ENCODE measurements around the gene XAB2. TPM values are rescaled to one million over a fixed set of nuclear protein-coding genes. Genes with fewer than 3 reads are reported as not detected.

Gene XAB2
- total RNA-seq, 1 experiment from 2014 or later, result 48.0 TPM

DNA sequence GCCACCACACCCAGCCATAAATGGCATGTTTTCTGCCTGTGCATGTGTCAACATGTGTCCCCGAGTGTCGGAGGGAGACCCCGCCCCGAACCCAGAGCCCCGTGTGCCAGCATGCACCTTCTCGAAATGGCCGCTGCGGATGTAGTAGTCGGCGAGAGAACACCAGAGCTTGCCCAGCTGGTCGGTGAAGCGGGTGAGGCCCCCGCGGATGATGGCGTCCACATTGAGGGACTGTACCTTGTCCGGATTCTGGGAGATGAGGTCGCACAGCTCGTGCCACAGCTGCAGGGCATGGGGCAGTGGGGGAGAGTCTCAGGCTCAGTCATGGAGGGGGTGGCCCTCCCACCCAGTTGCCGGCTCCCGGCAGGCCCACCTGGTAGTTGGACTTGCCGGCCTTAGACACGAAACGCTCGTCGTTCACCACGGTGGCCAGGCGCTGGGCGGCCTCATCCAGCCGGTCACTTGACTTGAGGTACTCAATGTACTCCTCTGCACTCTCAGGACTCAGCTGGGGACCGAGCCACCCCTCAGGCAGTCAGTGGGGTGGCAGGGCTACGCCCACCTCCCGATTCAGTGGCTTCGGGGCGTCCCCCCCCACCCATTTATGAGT, 3.5 kb downstream of the XAB2 start:
- Histone ChIP-seq H4K8ac (replicated peaks; ENCODE audit: insufficient read length, low read depth, low read length) (no peak overlapping the region), H3K27me3 (ENCODE audit: insufficient read depth, low read length) (peaks cover 2% of the 10 kb centered on the region; the same call in 1 of the 2 replicates), H3K27ac (ENCODE audit: insufficient read length, low read depth, low read length) (no peak overlapping the region), H3K4me1 (ENCODE audit: insufficient read depth, low read length) (no peaks in the 10 kb centered on the region), H2AK5ac (ENCODE audit: insufficient read length, low read length) (no peak overlapping the region), H3K79me2 (ENCODE audit: insufficient read depth, low read length) (peaks cover 28% of the 10 kb centered on the region; the same call in 1 of the 2 replicates), H2BK15ac (ENCODE audit: low read depth, low read length) (no peak overlapping the region), H2BK120ac (ENCODE audit: low read depth, low read length, poor library complexity, severe bottlenecking) (no peak overlapping the region), H3K9ac (ENCODE audit: extremely low read depth, insufficient read length, low read length) (no peak overlapping the region), H3K18ac (ENCODE audit: insufficient read length, low read depth, low read length) (no peak overlapping the region), H3K4ac (ENCODE audit: low read depth, low read length) (no peak overlapping the region), H3K56ac (ENCODE audit: insufficient read length, low read depth, low read length) (no peak overlapping the region), H3K9me3 (ENCODE audit: control insufficient read depth, low read depth, low read length) (no peaks in the 10 kb centered on the region), H2BK20ac (ENCODE audit: low read depth, low read length, poor library complexity, severe bottlenecking) (no peak overlapping the region), H3K79me1 (ENCODE audit: insufficient read depth, low read depth, low read length, poor library complexity, severe bottlenecking) (peaks cover 20% of the 10 kb centered on the region), H3K4me2 (ENCODE audit: insufficient read depth, insufficient read length, low read length) (no peak overlapping the region), H2AFZ (ENCODE audit: low read length) (no peak overlapping the region), H4K20me1 (ENCODE audit: control insufficient read depth, insufficient read depth, insufficient read length) (no peaks in the 10 kb centered on the region), H3T11ph (ENCODE audit: low read length) (no peak overlapping the region), H3K23me2 (ENCODE audit: insufficient read length, low read depth, low read length, poor library complexity, severe bottlenecking) (peaks cover 14% of the 10 kb centered on the region), H2BK5ac (ENCODE audit: insufficient read length, low read length) (no peak overlapping the region), H3K23ac (ENCODE audit: insufficient read length, low read depth, low read length) (no peak overlapping the region), H2BK12ac (ENCODE audit: insufficient read length, low read depth, low read length) (no peak overlapping the region), H4K5ac (ENCODE audit: insufficient read length, low read depth, low read length) (no peak overlapping the region), H3K14ac (ENCODE audit: insufficient read depth, low read length) (no peak overlapping the region), H4K91ac (ENCODE audit: insufficient read length, low read depth, low read length) (no peak overlapping the region)
- H3K4me3 Mint-ChIP-seq, result no peak overlapping the region
- H3K27ac Mint-ChIP-seq, result no peak overlapping the region
- H3K9me3 Mint-ChIP-seq, result no peaks in the 10 kb centered on the region; a peak in 2 of 5 replicates
- H3K4me1 Mint-ChIP-seq, result peaks cover 15 to 26% of the 10 kb centered on the region in 2 experiments
- TF ChIP-seq, protein P1, sequence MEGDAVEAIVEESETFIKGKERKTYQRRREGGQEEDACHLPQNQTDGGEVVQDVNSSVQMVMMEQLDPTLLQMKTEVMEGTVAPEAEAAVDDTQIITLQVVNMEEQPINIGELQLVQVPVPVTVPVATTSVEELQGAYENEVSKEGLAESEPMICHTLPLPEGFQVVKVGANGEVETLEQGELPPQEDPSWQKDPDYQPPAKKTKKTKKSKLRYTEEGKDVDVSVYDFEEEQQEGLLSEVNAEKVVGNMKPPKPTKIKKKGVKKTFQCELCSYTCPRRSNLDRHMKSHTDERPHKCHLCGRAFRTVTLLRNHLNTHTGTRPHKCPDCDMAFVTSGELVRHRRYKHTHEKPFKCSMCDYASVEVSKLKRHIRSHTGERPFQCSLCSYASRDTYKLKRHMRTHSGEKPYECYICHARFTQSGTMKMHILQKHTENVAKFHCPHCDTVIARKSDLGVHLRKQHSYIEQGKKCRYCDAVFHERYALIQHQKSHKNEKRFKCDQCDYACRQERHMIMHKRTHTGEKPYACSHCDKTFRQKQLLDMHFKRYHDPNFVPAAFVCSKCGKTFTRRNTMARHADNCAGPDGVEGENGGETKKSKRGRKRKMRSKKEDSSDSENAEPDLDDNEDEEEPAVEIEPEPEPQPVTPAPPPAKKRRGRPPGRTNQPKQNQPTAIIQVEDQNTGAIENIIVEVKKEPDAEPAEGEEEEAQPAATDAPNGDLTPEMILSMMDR (conservative IDR thresholded peaks at IDR 0.05), result no peak
- H3K36me3 Mint-ChIP-seq (ENCODE audit: insufficient read depth in 1 of 3, low read depth in 3 of 3), result peaks cover 22 to 44% (median 37%) of the 10 kb centered on the region in 3 experiments; a peak in 6 of 7 replicates
- WGBS (ENCODE audit: extremely low coverage, insufficient read length, low lambda C conversion rate), result no CpG with 5 or more reads among the region's 34 CpGs
- H3K27me3 Mint-ChIP-seq (ENCODE audit: low read depth), result no peaks in the 10 kb centered on the region; the same call in 1 of the 2 replicates
- no peak for DNase-seq

All from H9 (cell line).